NCI-H2107 (cell line): ENCODE measurements around the gene BRD3OS.
"Not testable (repeated sequence)": the region's sequence is repeated elsewhere in the genome, so short reads cannot be mapped to it uniquely, and the experiment has no call there.

ENCODE experiments used
- DNase-seq: peaks from one replicate; lab custom pipeline; 2025; lab: John Stamatoyannopoulos, UW

The BRD3OS gene

DNA sequence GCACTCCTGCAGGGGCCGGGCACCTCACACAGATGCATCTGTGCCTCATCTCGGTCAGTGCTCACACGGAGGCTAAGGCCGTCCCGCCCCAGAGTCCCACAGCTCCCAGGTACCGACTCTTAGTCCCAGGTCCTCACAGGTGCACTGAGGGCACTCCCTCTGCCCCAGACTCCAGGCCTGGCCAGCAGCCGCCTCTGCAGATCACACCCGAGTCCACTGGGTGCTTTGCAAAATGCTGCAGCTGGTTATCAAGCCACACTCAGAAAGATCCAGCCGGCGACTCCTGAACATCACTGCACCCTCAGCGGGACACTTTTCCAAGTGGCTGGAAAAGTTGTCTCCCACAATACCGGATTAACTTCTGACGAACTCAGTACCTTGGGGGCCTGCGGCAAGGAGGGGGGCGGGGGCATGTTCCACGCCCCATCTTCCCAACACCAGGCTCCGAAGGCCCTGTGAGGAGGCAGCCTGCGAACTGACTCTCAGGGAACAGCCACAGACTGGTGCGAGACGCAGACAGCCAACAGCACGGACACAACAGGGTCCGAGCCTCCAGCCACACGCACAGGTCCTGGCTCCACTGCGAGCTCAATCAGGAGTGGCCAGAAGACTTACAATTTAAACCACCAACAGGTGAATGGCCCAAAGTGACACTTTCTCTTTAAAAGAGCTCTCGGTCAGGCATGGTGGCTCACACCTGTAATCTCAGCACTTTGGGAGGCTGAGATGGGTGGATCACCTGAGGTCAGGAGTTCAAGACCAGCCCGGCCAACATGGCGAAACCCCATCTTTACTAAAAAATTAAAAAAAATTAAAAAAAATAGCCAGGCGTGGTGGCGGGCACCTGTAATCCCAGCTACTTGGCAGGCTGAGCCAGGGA is 38.5 kb downstream of the BRD3OS start:
- DNase-seq: no peak

DNA sequence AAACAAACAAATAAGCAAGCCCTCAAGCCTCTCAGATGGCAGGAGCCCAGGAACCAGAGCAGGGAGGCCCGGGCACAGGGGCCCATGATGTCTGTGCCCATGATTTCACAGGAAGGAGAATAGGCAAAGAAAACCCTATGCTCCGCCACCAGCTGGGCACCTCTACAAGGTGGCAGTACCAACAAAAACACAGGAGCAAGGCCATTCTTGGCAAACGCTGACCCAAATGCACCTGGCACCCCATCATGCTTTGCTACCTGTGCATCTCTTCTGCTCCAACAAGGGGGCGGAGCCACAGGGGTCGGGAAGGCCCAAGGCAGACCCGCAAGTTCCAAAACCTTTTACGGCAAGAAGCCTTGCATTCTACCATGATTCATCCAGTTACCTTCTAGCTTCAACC is 39.4 kb downstream of the BRD3OS start:
- no peak for DNase-seq

DNA sequence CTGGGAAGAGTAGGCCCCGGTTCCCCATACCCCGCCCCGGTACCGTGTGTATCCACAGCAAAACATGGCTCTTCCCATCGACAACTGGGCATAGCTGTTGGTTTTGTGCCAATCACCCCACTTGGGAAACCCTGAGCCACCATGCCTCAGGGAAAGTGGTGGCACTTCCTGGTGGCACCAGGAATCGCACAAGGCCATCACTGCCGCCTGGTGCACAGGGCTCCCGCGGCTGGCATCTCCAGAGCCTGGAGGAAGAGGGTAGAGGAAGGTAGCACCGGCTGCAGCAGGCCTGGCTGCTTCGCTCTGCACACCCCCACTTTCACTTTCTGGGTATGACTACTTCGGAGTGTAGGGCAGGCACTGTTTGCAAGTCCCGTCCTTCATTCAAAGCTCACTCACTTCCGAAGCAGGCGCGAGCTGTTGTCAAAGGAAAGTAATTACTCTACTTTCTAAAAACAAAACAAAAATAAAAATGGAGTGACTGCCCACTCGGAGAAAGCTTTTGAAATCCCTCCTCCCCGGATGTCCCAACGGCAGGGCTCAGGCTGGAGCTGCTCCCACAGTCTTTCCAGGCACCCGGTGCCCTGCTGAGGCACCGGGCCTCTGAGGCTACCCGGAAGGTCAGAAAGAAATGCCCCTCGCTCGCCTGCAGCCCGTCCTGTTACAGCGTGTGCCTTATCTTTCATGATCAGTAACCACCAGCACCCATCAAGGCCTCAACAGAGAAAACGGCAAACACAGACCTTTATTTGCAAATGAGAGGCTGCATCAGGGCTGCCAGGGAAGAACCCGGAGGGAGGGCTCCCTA is 40.5 kb downstream of the BRD3OS start:
- DNase-seq: no peak

DNA sequence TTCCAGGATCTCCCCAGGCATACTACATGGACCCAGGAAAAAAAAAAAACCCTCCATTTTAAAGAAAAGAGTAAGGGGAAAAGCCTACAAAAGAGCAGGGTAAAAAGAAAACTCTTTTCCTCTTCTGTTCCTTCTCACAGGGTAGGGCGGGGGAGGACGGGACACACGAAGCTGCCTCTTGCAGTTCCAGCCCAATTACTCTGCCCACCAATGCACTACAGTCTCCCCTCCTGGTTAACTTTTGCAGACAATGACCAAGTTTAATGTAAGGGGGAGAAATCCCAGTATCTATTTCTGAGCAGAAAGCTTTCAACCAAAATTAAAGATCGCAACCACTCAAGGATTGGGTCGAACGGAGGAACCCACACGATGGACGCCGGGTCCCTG is 41.2 kb downstream of the BRD3OS start:
- no peak for DNase-seq

DNA sequence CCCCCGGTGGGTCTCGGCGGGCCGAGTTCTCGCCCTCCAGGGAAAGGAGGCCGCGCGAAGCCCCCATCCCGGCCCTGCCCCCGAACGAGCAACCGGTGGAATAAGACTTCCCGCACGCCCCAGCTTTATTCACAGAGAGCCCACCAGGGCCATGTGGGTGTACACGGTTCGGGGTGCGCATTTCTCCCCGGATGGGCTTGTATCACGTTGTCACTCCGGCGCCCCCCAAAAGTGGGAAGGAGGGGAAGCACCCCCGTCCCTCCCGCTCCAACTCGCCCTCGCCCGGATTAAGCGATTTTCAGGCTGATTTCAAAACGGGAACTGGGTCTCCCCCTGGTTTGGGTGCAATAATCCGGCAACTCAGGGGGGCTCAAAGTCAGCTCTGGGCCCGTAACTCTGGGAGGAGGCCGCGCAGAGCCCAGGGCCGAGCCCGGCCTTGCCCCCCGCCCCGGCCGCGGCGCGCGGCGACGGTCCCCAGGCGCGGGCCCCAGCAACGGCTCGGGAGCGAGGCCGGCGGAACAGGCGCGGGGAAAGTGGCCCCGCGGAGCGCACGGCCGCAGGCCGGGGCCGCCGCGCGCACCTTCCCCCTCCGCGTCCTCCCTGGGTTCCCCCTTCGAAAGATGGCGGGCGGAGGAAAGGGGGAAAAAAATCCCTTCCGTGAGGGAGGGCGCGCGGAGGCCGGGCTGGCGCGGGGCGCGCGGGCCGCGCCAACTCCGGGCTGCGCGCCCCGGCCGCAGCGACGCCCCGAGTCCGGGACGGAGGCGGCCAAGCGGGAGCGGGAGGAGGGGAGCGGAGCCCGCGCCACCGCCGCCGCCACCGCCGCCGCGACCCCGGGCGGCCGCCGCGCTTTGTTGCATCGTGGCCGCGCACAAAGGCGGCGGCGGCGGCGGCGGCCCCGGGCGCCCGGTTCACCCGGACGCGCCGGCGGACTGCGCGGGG is 41.9 kb downstream of the BRD3OS start:
- no peak for DNase-seq

DNA sequence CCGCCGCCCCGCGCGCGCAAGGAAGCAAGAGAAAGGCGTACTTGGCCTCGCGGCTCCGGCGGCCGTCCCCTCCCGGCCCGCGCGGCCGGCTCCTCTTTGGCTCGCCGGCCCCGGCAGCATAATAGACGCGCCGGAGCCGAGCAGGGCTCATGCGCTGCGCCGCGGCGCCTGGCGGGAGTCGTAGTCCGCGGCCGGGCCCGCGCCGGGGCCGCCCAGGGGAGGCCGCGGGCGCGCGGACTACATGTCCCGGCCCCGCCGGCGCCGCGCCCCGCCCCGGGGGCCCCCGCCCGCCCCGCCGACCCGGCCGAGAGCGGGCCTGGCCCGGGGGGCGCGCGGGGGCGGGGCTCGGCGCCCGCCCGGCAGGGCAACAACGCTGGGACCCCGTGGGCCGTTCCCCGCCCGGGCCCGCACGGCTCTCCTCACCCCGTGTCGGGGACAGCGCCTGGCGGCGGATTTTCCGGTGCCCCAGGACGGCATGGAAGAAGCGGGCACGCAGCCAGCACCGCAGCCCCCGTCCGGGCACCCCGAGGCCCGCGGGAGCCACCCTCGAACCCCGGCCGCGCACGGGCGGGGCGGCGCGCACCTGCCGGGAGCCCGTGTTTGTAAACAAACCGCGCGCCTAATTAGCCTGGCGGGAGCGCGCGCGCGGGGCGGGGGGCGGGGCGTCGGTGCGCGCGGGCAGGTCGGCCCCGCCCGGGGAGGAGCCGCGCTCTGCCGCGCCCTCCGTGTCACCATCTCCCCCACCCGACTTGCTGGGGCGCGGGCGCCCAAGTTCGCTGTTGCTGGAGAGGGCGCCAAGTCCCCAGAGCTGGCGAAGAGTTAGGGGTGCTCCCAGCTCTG is 42.8 kb downstream of the BRD3OS start, which contains the start of gene BRD3:
Gene BRD3, minus strand, starts transcription at position 123 of the 840 bp plus-strand sequence. CDS start 14,549 bp downstream, outside the sequence.
- DNase-seq: peak; percentile 83

DNA sequence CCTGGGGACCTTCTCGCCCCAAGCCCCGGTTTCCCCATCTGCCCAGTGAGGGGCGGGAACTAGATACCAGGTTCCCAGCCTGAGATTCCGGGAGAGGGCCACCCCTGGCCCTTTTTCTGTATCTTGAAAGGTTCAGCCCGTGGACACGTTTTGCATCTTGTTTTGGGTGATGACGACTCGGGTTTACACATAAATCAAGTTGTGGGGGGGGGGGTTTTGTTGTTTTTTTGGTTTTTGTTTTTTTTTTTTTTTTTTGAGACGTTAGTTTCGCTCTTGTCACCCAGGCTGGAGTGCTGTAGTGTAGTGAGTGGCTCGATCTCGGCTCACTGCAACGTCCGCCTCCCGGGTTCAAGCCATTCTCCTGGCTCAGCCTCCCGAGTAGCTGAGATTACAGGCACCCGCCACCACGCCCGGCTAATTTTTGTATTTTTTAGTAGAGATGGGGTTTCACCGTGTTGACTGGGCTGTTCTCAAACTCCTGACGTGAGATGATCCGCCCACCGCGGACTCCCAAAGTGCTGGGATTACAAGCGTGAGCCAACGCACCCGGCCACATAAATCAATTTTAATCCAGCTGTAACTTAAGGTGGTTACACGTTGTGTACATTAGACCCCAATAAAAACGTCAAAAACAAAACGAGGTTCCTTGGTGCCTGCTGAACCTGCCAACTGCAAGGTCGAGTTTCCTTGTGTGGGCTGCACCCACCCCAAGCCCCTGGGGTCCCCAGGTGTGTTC is 43.6 kb downstream of the BRD3OS start:
- no peak for DNase-seq

DNA sequence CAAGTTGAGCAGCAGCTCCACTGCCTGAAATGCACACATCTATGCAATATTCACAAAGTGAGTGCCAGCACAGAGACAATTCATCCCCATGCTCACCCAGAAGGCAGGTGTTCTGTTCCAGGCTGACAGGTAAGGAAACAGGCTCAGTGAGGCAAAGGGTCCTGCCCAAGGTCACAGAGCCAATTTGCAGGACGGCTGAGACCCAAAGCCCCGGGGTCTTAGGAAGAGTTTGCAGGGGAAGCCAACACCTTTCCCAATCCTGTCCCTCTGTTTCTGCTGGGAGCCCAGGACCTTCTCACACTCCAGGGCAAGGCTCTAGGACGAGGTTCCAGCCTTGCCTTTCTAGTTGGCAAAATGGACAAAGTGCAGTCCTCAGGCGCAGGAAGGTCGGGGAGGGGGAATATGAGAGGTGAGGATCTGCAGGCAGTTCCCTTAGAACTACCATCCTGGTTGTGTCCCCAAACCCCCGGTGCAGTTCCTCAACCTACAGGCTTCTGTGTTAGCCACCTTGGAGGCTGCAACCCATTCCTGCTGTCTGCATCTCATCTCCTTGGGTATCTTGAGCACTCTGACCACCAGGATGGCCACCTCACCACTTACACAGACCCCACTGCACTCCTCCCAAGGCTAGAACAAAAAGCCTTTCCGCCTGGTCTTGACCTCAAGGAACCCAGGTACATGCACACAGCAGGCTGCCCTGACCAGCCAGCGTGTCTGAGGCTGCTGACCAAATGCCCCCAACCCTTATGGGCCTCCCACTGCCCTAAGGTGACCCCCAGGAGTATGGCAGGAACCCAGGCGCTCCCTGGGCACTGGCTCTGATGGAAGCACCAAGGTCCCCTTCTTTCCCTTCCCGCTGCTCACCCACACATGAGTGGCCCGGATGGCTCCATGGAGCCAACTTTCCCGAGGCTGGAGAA is 44.5 kb downstream of the BRD3OS start:
- no peak for DNase-seq

DNA sequence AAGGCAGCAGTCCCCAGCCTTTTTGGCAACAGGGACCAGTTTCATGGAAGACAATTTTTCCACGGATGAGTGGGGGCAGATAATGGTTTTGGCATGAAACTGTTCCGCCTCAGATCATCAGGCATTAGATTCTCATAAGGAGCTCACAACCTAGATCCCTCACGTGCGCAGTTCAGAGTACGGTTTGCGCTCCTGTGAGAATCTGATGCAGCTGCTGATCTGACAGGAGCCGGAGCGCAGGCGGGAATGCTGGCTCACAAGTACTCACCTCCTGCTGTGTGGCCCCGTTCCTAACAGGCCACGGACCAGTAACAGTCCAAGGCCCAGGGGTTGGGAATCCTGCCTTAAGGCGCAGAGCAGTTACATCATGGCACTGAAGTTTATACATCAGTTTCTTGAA is 45.9 kb downstream of the BRD3OS start:
- no peak for DNase-seq

DNA sequence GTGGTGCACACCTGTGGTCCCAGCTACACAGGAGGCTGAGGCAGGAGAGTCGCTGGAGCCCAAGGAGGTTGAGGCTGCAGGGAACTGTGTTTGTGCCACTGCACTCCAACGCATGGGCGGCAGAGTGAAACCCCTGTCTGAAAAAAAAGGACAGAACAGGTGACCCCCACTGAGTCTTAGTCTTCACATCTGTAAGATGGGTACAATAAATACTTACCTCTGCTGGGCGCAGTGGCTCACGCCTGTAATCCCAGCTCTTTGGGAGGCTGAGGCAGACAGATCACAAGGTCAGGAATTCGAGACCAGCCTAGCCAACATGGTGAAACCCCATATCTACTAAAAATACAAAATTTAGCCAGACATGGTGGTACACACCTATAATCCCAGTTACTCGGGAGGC is 47.4 kb downstream of the BRD3OS start:
- not testable (repeated sequence) for DNase-seq

DNA sequence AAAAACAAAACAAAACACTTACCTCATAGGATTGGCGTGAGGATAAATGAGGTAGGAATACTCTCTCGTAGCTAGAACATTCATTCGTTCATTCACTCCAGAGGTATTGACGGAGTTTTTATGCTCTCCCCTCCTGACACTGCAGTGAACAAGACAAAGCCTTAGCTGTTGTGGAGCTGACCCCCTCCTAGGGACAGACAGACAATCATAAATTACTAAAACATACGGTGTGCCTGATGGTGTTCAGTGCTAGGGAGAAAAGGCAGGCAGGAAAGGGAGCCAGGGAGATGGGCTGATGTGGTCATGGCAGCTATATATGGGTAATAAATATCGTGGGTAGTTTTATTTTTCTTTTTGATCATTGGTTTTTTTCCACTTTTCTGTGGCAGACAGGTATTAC is 48.2 kb downstream of the BRD3OS start:
- no peak for DNase-seq

DNA sequence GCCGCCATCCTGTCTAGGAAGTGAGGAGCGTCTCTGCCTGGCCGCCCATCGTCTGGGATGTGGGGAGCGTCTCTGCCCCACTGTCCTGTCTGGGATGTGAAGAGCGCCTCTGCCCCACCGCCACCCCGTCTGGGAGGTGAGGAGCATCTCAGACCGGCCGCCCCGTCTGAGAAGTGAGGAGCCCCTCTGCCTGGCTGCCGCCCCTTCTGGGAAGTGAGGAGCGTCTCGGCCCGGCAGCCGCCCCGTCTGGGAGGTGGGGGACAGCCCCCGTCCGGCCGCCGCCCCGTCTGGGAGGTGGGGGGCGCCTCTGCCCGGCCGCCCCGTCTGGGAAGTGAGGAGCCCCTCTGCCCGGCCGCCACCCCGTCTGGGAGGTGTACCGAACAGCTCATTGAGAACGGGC is 50.4 kb downstream of the BRD3OS start:
- not testable (repeated sequence) for DNase-seq

DNA sequence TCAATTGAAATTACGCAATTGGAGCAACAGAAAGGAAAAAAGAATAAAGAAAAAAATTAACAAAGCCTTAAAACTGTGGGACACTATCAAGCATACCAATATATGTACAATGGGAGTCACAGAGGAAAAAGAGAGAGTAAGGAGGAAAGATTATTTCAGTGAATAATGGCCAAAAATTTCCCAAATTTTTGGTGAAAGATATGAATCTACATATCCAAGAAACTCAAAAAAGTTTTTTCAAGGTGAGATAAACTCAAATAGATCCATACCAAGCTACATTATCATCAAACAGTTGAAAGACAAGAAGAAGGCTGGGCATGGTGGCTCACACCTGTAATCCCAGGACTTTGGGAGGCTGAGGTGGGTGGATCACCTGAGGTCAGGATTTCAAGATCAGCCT is 51.4 kb downstream of the BRD3OS start:
- DNase-seq: no peak
